Upper lobe of left lung (tissue), 6 donors: ENCODE data around the gene ANKS3. TPM values are rescaled to one million over a fixed set of nuclear protein-coding genes. Genes with fewer than 3 reads are reported as not detected.

Source experiments
- ATAC-seq, 2 donors: fragments of 200-7000 bp; cut with Tn5 transposase; one replicate each; pipeline ENCODE4 v1.9.1; 2022; ENCODE audit warnings: mild to moderate bottlenecking in 2 of 2, moderate library complexity in 2 of 2; ENCODE audit not compliant: low FRiP score in 2 of 2
- DNase-seq, 2 donors: peaks; one replicate each; pipeline ENCODE4 v3.0.0-alpha.2; 2019 to 2020
- H3K27ac ChIP-seq, 4 donors: fragments of 200-600 bp; sonication (generic); one replicate each; pipeline ENCODE4 v1.5.1; 2016 to 2019
- H3K27me3 ChIP-seq, 4 donors: fragments of 200-600 bp; sonication (generic); one replicate each; pipeline ENCODE4 v1.5.1; 2017 to 2019
- H3K36me3 ChIP-seq, 4 donors: fragments of 200-600 bp; sonication (generic); one replicate each; pipeline ENCODE4 v1.5.1; 2016 to 2019
- H3K4me1 ChIP-seq, 4 donors: fragments of 200-600 bp; sonication (generic); one replicate each; pipeline ENCODE4 v1.5.1; 2018 to 2019
- H3K4me3 ChIP-seq, 4 donors: fragments of 200-600 bp; sonication (generic); one replicate each; pipeline ENCODE4 v1.5.1; 2017 to 2019; ENCODE audit warnings: mild to moderate bottlenecking in 2 of 4, moderate library complexity in 1 of 4
- H3K9me3 ChIP-seq, 4 donors: fragments of 200-600 bp; sonication (generic); one replicate each; pipeline ENCODE4 v1.5.1; 2018 to 2019
- EP300 ChIP-seq, 4 donors: sonication (generic); formaldehyde crosslinking; IDR thresholded peaks; one replicate each; pipeline ENCODE4 v1.5.1; 2017; ENCODE audit warnings: antibody characterized with exemption in 4 of 4, control low read depth in 2 of 4
- POLR2A ChIP-seq, 4 donors: fragments of 450-650 bp; IDR thresholded peaks; one replicate each; pipeline ENCODE4 v1.5.1; 2016 to 2017; ENCODE audit warnings: antibody characterized with exemption in 4 of 4, mild to moderate bottlenecking in 2 of 4
- POLR2AphosphoS5 ChIP-seq, 2 donors: sonication (generic); formaldehyde crosslinking; IDR thresholded peaks; one replicate each; pipeline ENCODE4 v1.5.1; 2017; ENCODE audit warnings: antibody characterized with exemption in 2 of 2
- WGBS, 2 donors: methylation state at CpG; one replicate each; pipeline ENCODE4 v1.1.5; 2017 to 2018; 5-methylcytosine and 5-hydroxymethylcytosine counted together
- total RNA-seq, 6 donors: library from RNA; depleted of rRNA in 4 of 6; stranded (reverse); fragments of >200 nt in 4 of 6; gene quantifications; one replicate each; pipeline versions ENCODE4 v1.1.0 to v1.2.1, GENCODE V29; 2016 to 2021
- TF ChIP-seq, protein P1 (sequence below), 6 experiments: fragments of 450-650 bp in 4 of 6; fragments of 200-600 bp in 2 of 6; sonication (generic) in 2 of 6; IDR thresholded peaks; one replicate each; pipeline ENCODE4 v1.5.1; 2016 to 2019; ENCODE audit warnings: antibody characterized with exemption in 6 of 6
- donor health status: DM: no; HTN: no; CAD: no; lungs with moderate emphysema.
- donor health status: DM: no; HTN: yes; CAD: no; lungs with severe emphysema.

Gene ANKS3
- total RNA-seq, 6 donors from 2014 or later = 17.9 to 67.1 (median 20.0) TPM

DNA sequence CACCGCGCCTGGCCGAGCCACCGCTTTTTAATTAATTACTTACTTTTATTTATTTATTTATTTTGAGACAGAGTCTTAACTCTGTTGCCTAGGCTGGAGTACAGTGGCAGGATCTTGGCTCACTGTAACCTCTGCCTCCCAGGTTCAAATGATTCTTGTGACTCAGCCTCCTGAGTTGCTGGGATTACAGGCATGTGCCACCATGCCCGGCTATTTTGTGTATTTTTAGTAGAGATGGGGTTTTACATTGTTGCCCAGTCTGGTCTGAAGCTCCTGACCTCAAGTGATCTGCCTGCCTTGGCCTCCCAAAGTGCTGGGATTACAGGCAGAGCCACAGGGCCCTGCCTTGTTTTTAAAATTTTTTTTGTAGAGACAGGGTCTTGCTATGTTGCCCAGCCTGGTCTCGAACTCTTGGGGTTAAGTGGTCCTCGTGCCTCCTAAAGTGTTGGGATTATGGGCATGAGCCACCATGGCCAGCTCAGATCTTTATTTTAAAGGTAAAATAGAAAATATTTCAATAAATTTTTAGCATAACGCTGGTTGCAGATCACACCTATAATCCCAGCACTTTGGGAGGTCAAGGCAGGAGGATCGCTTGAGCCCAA lies 59.0 kb downstream of the ANKS3 start:
- Histone ChIP-seq H3K9me3 (no peaks in the 10 kb centered on the region), H3K27ac (no peak overlapping the region), H3K4me1 (peaks cover 3 to 33% (median 22%) of the 10 kb centered on the region in 4 donors), H3K36me3 (peaks cover 0 to 85% (median 52%) of the 10 kb centered on the region in 4 donors), H3K4me3 (no peak overlapping the region), H3K27me3 (no peaks in the 10 kb centered on the region)
- ATAC-seq (no peak), DNase-seq (no peak)
- TF ChIP-seq EP300 (IDR thresholded peaks at IDR 0.05) = no peak
- no peak for TF ChIP-seq POLR2A (IDR thresholded peaks at IDR 0.05)
- no peak for TF ChIP-seq POLR2AphosphoS5 (IDR thresholded peaks at IDR 0.05)
- TF ChIP-seq, protein P1, sequence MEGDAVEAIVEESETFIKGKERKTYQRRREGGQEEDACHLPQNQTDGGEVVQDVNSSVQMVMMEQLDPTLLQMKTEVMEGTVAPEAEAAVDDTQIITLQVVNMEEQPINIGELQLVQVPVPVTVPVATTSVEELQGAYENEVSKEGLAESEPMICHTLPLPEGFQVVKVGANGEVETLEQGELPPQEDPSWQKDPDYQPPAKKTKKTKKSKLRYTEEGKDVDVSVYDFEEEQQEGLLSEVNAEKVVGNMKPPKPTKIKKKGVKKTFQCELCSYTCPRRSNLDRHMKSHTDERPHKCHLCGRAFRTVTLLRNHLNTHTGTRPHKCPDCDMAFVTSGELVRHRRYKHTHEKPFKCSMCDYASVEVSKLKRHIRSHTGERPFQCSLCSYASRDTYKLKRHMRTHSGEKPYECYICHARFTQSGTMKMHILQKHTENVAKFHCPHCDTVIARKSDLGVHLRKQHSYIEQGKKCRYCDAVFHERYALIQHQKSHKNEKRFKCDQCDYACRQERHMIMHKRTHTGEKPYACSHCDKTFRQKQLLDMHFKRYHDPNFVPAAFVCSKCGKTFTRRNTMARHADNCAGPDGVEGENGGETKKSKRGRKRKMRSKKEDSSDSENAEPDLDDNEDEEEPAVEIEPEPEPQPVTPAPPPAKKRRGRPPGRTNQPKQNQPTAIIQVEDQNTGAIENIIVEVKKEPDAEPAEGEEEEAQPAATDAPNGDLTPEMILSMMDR (IDR thresholded peaks at IDR 0.05) = no peak
- WGBS, 2 donors = 97 to 98% methylated on average over 9 of the region's 9 CpGs

DNA sequence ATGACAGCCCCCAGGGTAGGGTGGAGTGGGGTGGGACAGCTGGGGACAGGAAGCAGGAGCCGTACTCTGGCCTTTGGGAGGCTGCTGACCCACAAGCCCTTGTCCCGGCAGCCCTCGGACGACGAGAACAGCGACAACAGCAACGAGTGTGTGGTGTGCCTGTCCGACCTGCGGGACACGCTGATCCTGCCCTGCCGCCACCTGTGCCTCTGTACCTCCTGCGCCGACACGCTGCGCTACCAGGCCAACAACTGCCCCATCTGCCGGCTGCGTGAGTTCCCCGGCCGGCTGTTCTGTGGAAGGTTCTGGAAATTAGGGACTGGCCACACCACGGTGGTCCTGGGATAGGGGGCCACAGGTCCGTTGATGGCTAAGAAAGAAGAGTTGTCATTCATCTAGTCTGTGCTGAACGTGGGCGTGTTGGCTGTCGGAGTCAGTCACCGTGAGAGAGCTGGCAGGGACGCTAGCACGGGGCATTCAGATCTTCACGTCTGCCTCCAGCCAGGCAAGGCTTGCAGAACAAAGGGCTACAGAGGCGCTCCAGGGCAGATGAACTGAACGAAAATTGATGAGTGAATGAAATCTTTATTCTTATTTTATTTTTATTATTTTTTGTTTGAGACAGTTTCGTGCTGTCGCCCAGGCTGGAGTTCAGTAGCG lies 60.6 kb downstream of the ANKS3 start:
- Histone ChIP-seq H3K27ac (no peak overlapping the region), H3K4me3 (no peak overlapping the region), H3K9me3 (no peaks in the 10 kb centered on the region), H3K27me3 (no peaks in the 10 kb centered on the region), H3K4me1 (peaks cover 0 to 20% (median 13%) of the 10 kb centered on the region in 4 donors), H3K36me3 (peaks cover 8 to 95% (median 64%) of the 10 kb centered on the region in 4 donors)
- ATAC-seq = no peak
- TF ChIP-seq EP300 (IDR thresholded peaks at IDR 0.05) = no peak
- 96% methylated on average over 14 to 30 of the region's 33 CpGs for WGBS, 2 donors
- peak in 1 of 2 donors; percentile 82 for DNase-seq

DNA sequence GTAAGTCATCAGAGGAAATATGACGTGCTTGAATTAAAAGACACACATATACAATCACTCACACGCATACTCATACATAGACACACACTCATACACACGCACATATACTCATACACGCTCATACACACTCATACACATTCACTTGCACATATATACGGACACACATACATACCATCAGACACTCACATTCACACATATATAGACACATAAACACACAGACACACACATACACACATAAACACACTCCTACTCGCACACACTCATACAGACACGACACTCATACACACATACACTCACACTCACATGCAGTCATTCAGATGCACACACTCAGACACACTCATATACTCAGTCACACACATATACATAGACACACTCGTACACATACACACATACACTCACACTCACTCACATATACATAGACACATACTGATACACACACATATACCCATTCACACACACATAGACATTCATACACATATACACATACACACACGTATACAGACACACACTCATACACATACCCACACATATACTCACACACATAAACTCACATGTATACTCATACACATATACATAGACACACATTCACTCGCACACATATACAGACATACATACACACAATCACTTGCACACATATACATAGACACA lies 65.6 kb downstream of the ANKS3 start:
- peak overlapping the region in 1 of 4 donors; percentile 7 for H3K27ac ChIP-seq

DNA sequence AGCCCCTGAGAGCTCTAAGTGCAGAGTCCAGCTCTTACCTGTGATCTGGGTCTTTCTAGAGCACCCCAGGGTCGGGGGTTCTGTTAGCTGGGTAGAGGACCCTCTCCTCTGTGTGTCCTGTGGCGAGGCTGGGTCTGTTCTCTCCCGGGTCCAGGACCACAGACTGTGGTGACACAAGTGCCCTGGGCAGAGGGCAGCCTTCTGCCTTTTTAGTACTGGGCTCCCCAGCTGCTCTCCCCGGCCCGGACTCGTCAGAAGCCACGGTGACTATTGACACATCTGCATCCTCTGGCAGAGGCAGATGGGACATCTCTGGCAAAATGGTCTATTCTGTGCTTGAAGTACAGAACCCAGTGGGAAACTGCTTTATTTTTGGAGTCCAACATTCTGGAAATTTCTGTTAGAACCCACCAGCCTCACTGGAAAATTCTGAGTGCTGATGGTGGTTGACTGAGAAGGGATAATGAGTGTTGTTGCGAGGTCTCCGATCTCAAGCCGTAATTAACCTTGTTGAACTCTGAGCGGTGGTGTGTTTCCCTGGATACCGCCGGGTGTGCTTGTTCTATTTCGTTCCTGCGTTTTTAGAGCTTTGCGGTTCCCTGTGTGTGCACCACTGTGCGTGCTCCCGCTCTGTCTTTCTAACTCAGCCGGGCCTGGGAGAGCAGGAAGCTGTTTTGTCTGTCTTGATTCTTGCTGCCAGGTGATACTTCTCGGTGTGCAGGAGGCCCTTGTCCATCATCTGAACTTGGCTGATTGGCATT lies 66.7 kb downstream of the ANKS3 start:
- ATAC-seq = no peak
- H3K4me3 ChIP-seq = no peak overlapping the region
- peak overlapping the region in 2 of 4 donors; percentile 7 to 26 for H3K27ac ChIP-seq
- H3K27me3 ChIP-seq = no peaks in the 10 kb centered on the region
- 76 to 85% methylated on average over 18 to 20 of the region's 20 CpGs for WGBS, 2 donors
- no peaks in the 10 kb centered on the region for H3K9me3 ChIP-seq
- TF ChIP-seq POLR2AphosphoS5 (IDR thresholded peaks at IDR 0.05) (no peak), EP300 (IDR thresholded peaks at IDR 0.05) (no peak), POLR2A (IDR thresholded peaks at IDR 0.05) (no peak)
- TF ChIP-seq, protein P1 (IDR thresholded peaks at IDR 0.05) = no peak
- peaks cover 17 to 45% (median 36%) of the 10 kb centered on the region in 4 donors for H3K4me1 ChIP-seq
- DNase-seq = no peak
- peaks cover 12 to 82% (median 58%) of the 10 kb centered on the region in 4 donors for H3K36me3 ChIP-seq

More for the DNA sequence above, 65.6 kb downstream of the ANKS3 start:
- H3K36me3 ChIP-seq = peaks cover 12 to 92% (median 59%) of the 10 kb centered on the region in 4 donors
- H3K4me1 ChIP-seq = peaks cover 16 to 39% (median 28%) of the 10 kb centered on the region in 4 donors
- H3K4me3 ChIP-seq = no peak overlapping the region
- no peaks in the 10 kb centered on the region for H3K9me3 ChIP-seq
- WGBS, 2 donors = 87 to 89% methylated on average over 10 of the region's 10 CpGs
- DNase-seq = no peak
- no peaks in the 10 kb centered on the region for H3K27me3 ChIP-seq
- no peak for ATAC-seq
- TF ChIP-seq, protein P1 (IDR thresholded peaks at IDR 0.05) = no peak
- TF ChIP-seq POLR2A (IDR thresholded peaks at IDR 0.05) = no peak
- TF ChIP-seq EP300 (IDR thresholded peaks at IDR 0.05) = no peak
- no peak for TF ChIP-seq POLR2AphosphoS5 (IDR thresholded peaks at IDR 0.05)
